ENCODE data around the gene WASHC4. TPM values are rescaled to one million over a fixed set of nuclear protein-coding genes. Genes with fewer than 3 reads are reported as not detected.
A peak's percentile ranks its signal among the peaks of the same experiment; 100 is the strongest.

The WASHC4 gene
- total RNA-seq, 3 donors from 2014 or later, result 34.2 to 50.4 (median 34.7) TPM

GRCh38 chr12:105200385-105200784, 92.9 kb downstream of the WASHC4 start:
- intact Hi-C loops (cut with DNase I, micrococcal nuclease), result no loop called here
- TF ChIP-seq CTCF (IDR thresholded peaks at IDR 0.05), result no peak
- Histone ChIP-seq H3K4me1 (ENCODE audit: low read depth) (no peaks in the 10 kb centered on the region), H3K4me3 (no peak overlapping the region), H3K9me3 (no peaks in the 10 kb centered on the region), H3K36me3 (ENCODE audit: low read depth) (no peaks in the 10 kb centered on the region)
- ATAC-seq (no peak), DNase-seq (no peak)

- Histone ChIP-seq H3K4me3 (no peak overlapping the region), H3K9me3 (no peaks in the 10 kb centered on the region), H3K36me3 (ENCODE audit: low read depth) (no peaks in the 10 kb centered on the region), H3K4me1 (ENCODE audit: low read depth) (no peaks in the 10 kb centered on the region)
- intact Hi-C loops (cut with DNase I, micrococcal nuclease), result no loop called here
- TF ChIP-seq CTCF (IDR thresholded peaks at IDR 0.05), result no peak
- DNase-seq (no peak), ATAC-seq (no peak)
Measured at GRCh38 chr12:105201299-105201698, 93.8 kb downstream of the WASHC4 start.

- intact Hi-C loops (cut with DNase I, micrococcal nuclease), result no loop called here
- no peak for TF ChIP-seq CTCF (IDR thresholded peaks at IDR 0.05)
- no peak overlapping the region for H3K4me3 ChIP-seq
- H3K36me3 ChIP-seq (ENCODE audit: low read depth), result no peaks in the 10 kb centered on the region
- DNase-seq, result no peak
- no peaks in the 10 kb centered on the region for H3K9me3 ChIP-seq
- H3K4me1 ChIP-seq (ENCODE audit: low read depth), result no peaks in the 10 kb centered on the region
- no peak for ATAC-seq
Measured at GRCh38 chr12:105202202-105202601, 94.7 kb downstream of the WASHC4 start.

- no peaks in the 10 kb centered on the region for H3K4me1 ChIP-seq (ENCODE audit: low read depth)
- intact Hi-C loops (cut with DNase I, micrococcal nuclease), result no loop called here
- no peak for TF ChIP-seq CTCF (IDR thresholded peaks at IDR 0.05)
- no peaks in the 10 kb centered on the region for H3K9me3 ChIP-seq
- no peak for DNase-seq
- no peaks in the 10 kb centered on the region for H3K36me3 ChIP-seq (ENCODE audit: low read depth)
- no peak for ATAC-seq
- H3K4me3 ChIP-seq, result no peak overlapping the region
Measured at GRCh38 chr12:105204127-105204526, 96.6 kb downstream of the WASHC4 start.

GRCh38 chr12:105204916-105205315, 97.4 kb downstream of the WASHC4 start:
- no peaks in the 10 kb centered on the region for H3K36me3 ChIP-seq (ENCODE audit: low read depth)
- H3K4me1 ChIP-seq (ENCODE audit: low read depth), result no peaks in the 10 kb centered on the region
- no peak overlapping the region for H3K4me3 ChIP-seq
- no peaks in the 10 kb centered on the region for H3K9me3 ChIP-seq
- DNase-seq, result no peak
- no peak for TF ChIP-seq CTCF (IDR thresholded peaks at IDR 0.05)
- intact Hi-C loops (cut with DNase I, micrococcal nuclease), result no loop called here
- peak; percentile 45 for ATAC-seq

Measured in mucosa of descending colon (tissue), 3 donors.